Suprapubic skin (tissue), 3 donors: ENCODE results near the gene EIF4E.

Source experiments
- POLR2AphosphoS5 ChIP-seq, 3 donors: sonication (generic); formaldehyde crosslinking; IDR thresholded peaks; one replicate each; pipeline ENCODE4 v1.6.1; 2017; ENCODE audit warnings: antibody characterized with exemption in 3 of 3
- TF ChIP-seq, protein P1 (sequence below), 2 donors: fragments of 200-600 bp in 1 of 2; fragments of 450-650 bp in 1 of 2; sonication (generic) in 1 of 2; IDR thresholded peaks; one replicate each; pipeline ENCODE4 v1.5.1; 2016 to 2019; ENCODE audit warnings: antibody characterized with exemption in 2 of 2, mild to moderate bottlenecking in 1 of 2, moderate library complexity in 1 of 2

GRCh38 chr4:98930311-98930865 is 1.5 kb upstream of the EIF4E start:
- no peak for TF ChIP-seq POLR2AphosphoS5 (IDR thresholded peaks at IDR 0.05)
- TF ChIP-seq, protein P1, sequence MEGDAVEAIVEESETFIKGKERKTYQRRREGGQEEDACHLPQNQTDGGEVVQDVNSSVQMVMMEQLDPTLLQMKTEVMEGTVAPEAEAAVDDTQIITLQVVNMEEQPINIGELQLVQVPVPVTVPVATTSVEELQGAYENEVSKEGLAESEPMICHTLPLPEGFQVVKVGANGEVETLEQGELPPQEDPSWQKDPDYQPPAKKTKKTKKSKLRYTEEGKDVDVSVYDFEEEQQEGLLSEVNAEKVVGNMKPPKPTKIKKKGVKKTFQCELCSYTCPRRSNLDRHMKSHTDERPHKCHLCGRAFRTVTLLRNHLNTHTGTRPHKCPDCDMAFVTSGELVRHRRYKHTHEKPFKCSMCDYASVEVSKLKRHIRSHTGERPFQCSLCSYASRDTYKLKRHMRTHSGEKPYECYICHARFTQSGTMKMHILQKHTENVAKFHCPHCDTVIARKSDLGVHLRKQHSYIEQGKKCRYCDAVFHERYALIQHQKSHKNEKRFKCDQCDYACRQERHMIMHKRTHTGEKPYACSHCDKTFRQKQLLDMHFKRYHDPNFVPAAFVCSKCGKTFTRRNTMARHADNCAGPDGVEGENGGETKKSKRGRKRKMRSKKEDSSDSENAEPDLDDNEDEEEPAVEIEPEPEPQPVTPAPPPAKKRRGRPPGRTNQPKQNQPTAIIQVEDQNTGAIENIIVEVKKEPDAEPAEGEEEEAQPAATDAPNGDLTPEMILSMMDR (IDR thresholded peaks at IDR 0.05): no peak
